SJCRH30 (cell line): ENCODE results near the gene MX1. TPM values are rescaled to one million over a fixed set of nuclear protein-coding genes. Genes with fewer than 3 reads are reported as not detected.
"Not testable (repeated sequence)": the region's sequence is repeated elsewhere in the genome, so short reads cannot be mapped to it uniquely, and the experiment has no call there.

Experiments
- DNase-seq, 2 experiments: peaks; one replicate each; pipeline ENCODE4 v3.0.0-alpha.2; 2015 to 2020
- H3K27ac ChIP-seq: fragments of 250-450 bp; sonication (Bioruptor Pico); 2 replicates; pipeline ENCODE4 v1.5.1; 2020; ENCODE audit warnings: mild to moderate bottlenecking, moderate library complexity
- H3K27me3 ChIP-seq: fragments of 250-450 bp; sonication (Bioruptor Pico); 2 replicates; pipeline ENCODE4 v1.5.1; 2020; ENCODE audit warnings: mild to moderate bottlenecking, moderate library complexity
- H3K36me3 ChIP-seq: fragments of 250-450 bp; sonication (Bioruptor Pico); 2 replicates; pipeline ENCODE4 v1.5.1; 2020; ENCODE audit warnings: mild to moderate bottlenecking, moderate library complexity
- H3K4me1 ChIP-seq: fragments of 250-450 bp; sonication (Bioruptor Pico); 2 replicates; pipeline ENCODE4 v1.5.1; 2020; ENCODE audit warnings: mild to moderate bottlenecking, moderate library complexity
- H3K4me3 ChIP-seq: fragments of 250-450 bp; sonication (Bioruptor Pico); 2 replicates; pipeline ENCODE4 v1.5.1; 2020; ENCODE audit warnings: mild to moderate bottlenecking, moderate library complexity
- H3K9me3 ChIP-seq: fragments of 250-450 bp; sonication (Bioruptor Pico); replicated peaks from 2 replicates; pipeline ENCODE4 v1.5.1; 2020; ENCODE audit warnings: mild to moderate bottlenecking, moderate library complexity
- total RNA-seq: library from RNA; depleted of rRNA; stranded (reverse); fragments of >200 nt; shearing (Covaris generic); gene quantifications from 2 replicates; pipeline ENCODE4 v1.2.3, GENCODE V29; 2014

Gene MX1
- total RNA-seq, 1 experiment from 2014 or later = not detected

- H3K9me3 ChIP-seq = no peaks in the 10 kb centered on the region
- H3K27ac ChIP-seq = no peak overlapping the region
- no peaks in the 10 kb centered on the region for H3K36me3 ChIP-seq
- no peaks in the 10 kb centered on the region for H3K27me3 ChIP-seq
- DNase-seq = peak; percentile 21 to 28
- H3K4me1 ChIP-seq = no peaks in the 10 kb centered on the region
- H3K4me3 ChIP-seq = peak overlapping the region; percentile 51
These were observed 5.8 kb upstream of the MX1 start for GRCh38 chr21:41419921-41420862.

GRCh38 chr21:41420998-41421397, 5.0 kb upstream of the MX1 start:
- not testable (repeated sequence) for H3K9me3 ChIP-seq, H3K36me3 ChIP-seq, H3K27ac ChIP-seq, H3K4me1 ChIP-seq, H3K27me3 ChIP-seq, DNase-seq
- peak overlapping the region; percentile 51 for H3K4me3 ChIP-seq

GRCh38 chr21:41422546-41423304, 3.3 kb upstream of the MX1 start:
- Histone ChIP-seq H3K4me1 (no peaks in the 10 kb centered on the region), H3K36me3 (no peaks in the 10 kb centered on the region), H3K9me3 (no peaks in the 10 kb centered on the region), H3K4me3 (no peak overlapping the region), H3K27me3 (no peaks in the 10 kb centered on the region), H3K27ac (no peak overlapping the region)
- DNase-seq = no peak

- not testable (repeated sequence) for H3K4me3 ChIP-seq, H3K36me3 ChIP-seq, H3K4me1 ChIP-seq, H3K27me3 ChIP-seq, H3K27ac ChIP-seq, DNase-seq, H3K9me3 ChIP-seq
These were observed 2.8 kb upstream of the MX1 start for GRCh38 chr21:41423305-41423636.

- Histone ChIP-seq H3K9me3 (no peaks in the 10 kb centered on the region), H3K27me3 (no peaks in the 10 kb centered on the region), H3K4me3 (no peak overlapping the region), H3K27ac (no peak overlapping the region), H3K4me1 (no peaks in the 10 kb centered on the region), H3K36me3 (no peaks in the 10 kb centered on the region)
- DNase-seq = no peak
These were observed 468 bp upstream of the MX1 start for GRCh38 chr21:41425588-41425953.

GRCh38 chr21:41426676-41427404, 801 bp downstream of the MX1 start:
- no peak for DNase-seq
- Histone ChIP-seq H3K9me3 (no peaks in the 10 kb centered on the region), H3K27me3 (no peaks in the 10 kb centered on the region), H3K4me1 (no peaks in the 10 kb centered on the region), H3K36me3 (no peaks in the 10 kb centered on the region), H3K27ac (no peak overlapping the region), H3K4me3 (no peak overlapping the region)

- Histone ChIP-seq H3K27me3 (no peaks in the 10 kb centered on the region), H3K9me3 (no peaks in the 10 kb centered on the region), H3K4me1 (no peaks in the 10 kb centered on the region), H3K27ac (no peak overlapping the region), H3K36me3 (no peaks in the 10 kb centered on the region), H3K4me3 (no peak overlapping the region)
- DNase-seq = no peak
These were observed 1.5 kb downstream of the MX1 start for GRCh38 chr21:41427556-41427955.

GRCh38 chr21:41428311-41428710, 2.3 kb downstream of the MX1 start:
- DNase-seq = no peak

GRCh38 chr21:41428847-41429246, 2.8 kb downstream of the MX1 start:
- H3K36me3 ChIP-seq = no peaks in the 10 kb centered on the region
- DNase-seq = no peak
- no peaks in the 10 kb centered on the region for H3K4me1 ChIP-seq
- H3K27me3 ChIP-seq = no peaks in the 10 kb centered on the region
- H3K27ac ChIP-seq = no peak overlapping the region
- no peak overlapping the region for H3K4me3 ChIP-seq
- no peaks in the 10 kb centered on the region for H3K9me3 ChIP-seq

More at GRCh38 chr21:41428311-41428710, 2.3 kb downstream of the MX1 start:
- Histone ChIP-seq H3K36me3 (no peaks in the 10 kb centered on the region), H3K9me3 (no peaks in the 10 kb centered on the region), H3K27ac (no peak overlapping the region), H3K27me3 (no peaks in the 10 kb centered on the region), H3K4me1 (no peaks in the 10 kb centered on the region), H3K4me3 (no peak overlapping the region)

GRCh38 chr21:41429305-41429704, 3.3 kb downstream of the MX1 start:
- Histone ChIP-seq H3K9me3 (no peaks in the 10 kb centered on the region), H3K27ac (no peak overlapping the region), H3K4me3 (no peak overlapping the region), H3K4me1 (no peaks in the 10 kb centered on the region), H3K36me3 (no peaks in the 10 kb centered on the region), H3K27me3 (no peaks in the 10 kb centered on the region)
- DNase-seq = no peak

- Histone ChIP-seq H3K27ac (no peak overlapping the region), H3K27me3 (no peaks in the 10 kb centered on the region), H3K9me3 (no peaks in the 10 kb centered on the region), H3K4me3 (no peak overlapping the region), H3K4me1 (no peaks in the 10 kb centered on the region), H3K36me3 (no peaks in the 10 kb centered on the region)
- no peak for DNase-seq
These were observed 4.0 kb downstream of the MX1 start for GRCh38 chr21:41429925-41430491.

GRCh38 chr21:41431788-41432548, 5.9 kb downstream of the MX1 start:
- no peak for DNase-seq
- H3K27ac ChIP-seq = no peak overlapping the region
- H3K9me3 ChIP-seq = no peaks in the 10 kb centered on the region
- no peaks in the 10 kb centered on the region for H3K36me3 ChIP-seq
- H3K27me3 ChIP-seq = no peaks in the 10 kb centered on the region
- H3K4me1 ChIP-seq = no peaks in the 10 kb centered on the region
- no peak overlapping the region for H3K4me3 ChIP-seq

- Histone ChIP-seq H3K9me3 (no peaks in the 10 kb centered on the region), H3K4me3 (no peak overlapping the region), H3K36me3 (no peaks in the 10 kb centered on the region), H3K4me1 (no peaks in the 10 kb centered on the region), H3K27me3 (peaks cover under 1% of the 10 kb centered on the region; the same call in 1 of the 2 replicates), H3K27ac (no peak overlapping the region)
- no peak for DNase-seq
These were observed 6.8 kb downstream of the MX1 start for GRCh38 chr21:41432562-41433460.
